Mucosa of descending colon (tissue), 3 donors: Measurements from ENCODE around the gene RUVBL2. TPM values are rescaled to one million over a fixed set of nuclear protein-coding genes. Genes with fewer than 3 reads are reported as not detected.
A peak's percentile ranks its signal among the peaks of the same experiment; 100 is the strongest.

Source experiments
- ATAC-seq: fragments of 200-7000 bp; cut with Tn5 transposase; one replicate; pipeline ENCODE4 v1.9.1; 2020; ENCODE audit warnings: mild to moderate bottlenecking, moderate library complexity
- DNase-seq, 3 donors: peaks; one replicate each; pipeline ENCODE4 v3.0.0-alpha.2; 2020
- H3K36me3 ChIP-seq: fragments of 200-600 bp; one replicate; pipeline ENCODE4 v1.8.0; 2021; ENCODE audit warnings: low read depth, mild to moderate bottlenecking
- H3K4me1 ChIP-seq: fragments of 200-600 bp; one replicate; pipeline ENCODE4 v1.8.0; 2021; ENCODE audit warnings: low read depth, mild to moderate bottlenecking
- H3K4me3 ChIP-seq: fragments of 200-600 bp; one replicate; pipeline ENCODE4 v1.8.0; 2021; ENCODE audit warnings: mild to moderate bottlenecking
- H3K9me3 ChIP-seq: fragments of 200-600 bp; one replicate; pipeline ENCODE4 v1.8.0; 2021; ENCODE audit warnings: mild to moderate bottlenecking
- CTCF ChIP-seq: fragments of 200-600 bp; IDR thresholded peaks from one replicate; pipeline ENCODE4 v1.8.0; 2022; ENCODE audit warnings: antibody characterized with exemption, mild to moderate bottlenecking
- intact Hi-C, 2 donors: fragments of 100-400 bp; cut with DNase I in 1 of 2; cut with micrococcal nuclease in 1 of 2; formaldehyde crosslinking; loops; one replicate each; pipeline versions ENCODE4 v1.11.0 to v1.11.1; 2022; cut with DNase I, micrococcal nuclease
- microRNA-seq: library from miRNA; unstranded; fragments of <30 nt; microRNA quantifications from one replicate; pipeline ENCODE4, GENCODE V29; 2019
- total RNA-seq, 3 donors: library from RNA; stranded (reverse); fragmentation: NEBNext Ultra II Directional in 2 of 3; extraction: Animal tissue kit (Norgen Biotek cat#: 25700) in 2 of 3; gene quantifications; one replicate each; pipeline versions ENCODE4 v1.2.1 to v1.2.4, GENCODE V29; 2021 to 2023
- donor health status: DM: no; HTN: no; CAD: no; lungs with moderate emphysema.
- donor health status: DM: no; HTN: no; CAD: no.
- donor health status: DM: no; HTN: yes; CAD: no.

The RUVBL2 gene
- total RNA-seq, 3 donors from 2014 or later: 47.4 to 68.8 (median 57.3) TPM

- no peak for TF ChIP-seq CTCF
- H3K4me3 ChIP-seq: no peak overlapping the region
- ATAC-seq: no peak
- intact Hi-C loops: no loop called here
- H3K36me3 ChIP-seq: no peaks in the 10 kb centered on the region
- DNase-seq: no peak
- no peaks in the 10 kb centered on the region for H3K9me3 ChIP-seq
- peaks cover 18% of the 10 kb centered on the region for H3K4me1 ChIP-seq
Measured at GRCh38 chr19:49061445-49061844, 67.8 kb downstream of the RUVBL2 start.

GRCh38 chr19:49064029-49064629 is 70.4 kb downstream of the RUVBL2 start:
- Histone ChIP-seq H3K4me1 (peaks cover 5% of the 10 kb centered on the region), H3K36me3 (no peaks in the 10 kb centered on the region), H3K4me3 (no peak overlapping the region), H3K9me3 (no peaks in the 10 kb centered on the region)
- intact Hi-C loops: no loop called here
- TF ChIP-seq CTCF: no peak
- DNase-seq: no peak
- peak; percentile 23 for ATAC-seq

- intact Hi-C loops: no loop called here
- H3K4me3 ChIP-seq: no peak within 1 kb of the TSS
- peaks cover 5% of the 10 kb centered on the region for H3K4me1 ChIP-seq
- ATAC-seq (peak; percentile 66), DNase-seq (peak in 1 of 3 donors; percentile 49)
- no peaks in the 10 kb centered on the region for H3K36me3 ChIP-seq
- TF ChIP-seq CTCF: no peak
- no peaks in the 10 kb centered on the region for H3K9me3 ChIP-seq
Measured at GRCh38 chr19:49064768-49065611, 71.3 kb downstream of the RUVBL2 start, which contains the start of gene NTF4. NTF4 (minus strand) TSS chr19:49064818; CDS start chr19:49061997, 2,821 bp downstream.

Small RNAs within 50 kb of the gene (microRNA-seq; reads per million reads assigned to microRNA genes)
- gene MIR6798: not detected

Other genes starting within 250 kb of the RUVBL2 start
- gene IZUMO1, start 247.0 kb upstream of the RUVBL2 start, total RNA-seq: not detected
- 1 to 10 TPM in 1 of 3 donors, under 1 TPM in 2; 0.17 to 1.5 (median 0.72) TPM for gene FUT1, start 241.2 kb upstream of the RUVBL2 start, total RNA-seq
- gene FGF21, start 238.4 kb upstream of the RUVBL2 start, total RNA-seq: not detected
- 10 to 100 TPM; 46.6 to 82.6 (median 57.4) TPM for gene BCAT2, start 182.9 kb upstream of the RUVBL2 start, total RNA-seq
- gene HSD17B14, start 157.4 kb upstream of the RUVBL2 start, total RNA-seq: 10 to 100 TPM in 1 of 3 donors, 1 to 10 TPM in 2; 2.4 to 10.1 (median 2.4) TPM
- gene PLEKHA4, start 125.3 kb upstream of the RUVBL2 start, total RNA-seq: 10 to 100 TPM in 2 of 3 donors, 1 to 10 TPM in 1; 4.6 to 30.2 (median 21.5) TPM
- gene PPP1R15A, start 121.5 kb upstream of the RUVBL2 start, total RNA-seq: 10 to 100 TPM; 31.8 to 47.7 (median 44.6) TPM
- gene TULP2, start 95.1 kb upstream of the RUVBL2 start, total RNA-seq: under 1 TPM in 1 of 3 donors, not detected in 2; 0.32 TPM
- 100 to 1,000 TPM; 171 to 219 (median 205) TPM for gene NUCB1, start 93.6 kb upstream of the RUVBL2 start, total RNA-seq
- under 1 TPM in 1 of 3 donors, not detected in 2; 0.52 TPM for gene DHDH, start 60.2 kb upstream of the RUVBL2 start, total RNA-seq
- 100 to 1,000 TPM in 2 of 3 donors, 10 to 100 TPM in 1; 90.2 to 128 (median 125) TPM for gene BAX, start 39.0 kb upstream of the RUVBL2 start, total RNA-seq
- 1,000 to 10,000 TPM; 1,659 to 1,792 (median 1,691) TPM for gene FTL, start 28.6 kb upstream of the RUVBL2 start, total RNA-seq
- gene GYS1, start 578 bp upstream of the RUVBL2 start, total RNA-seq: 10 to 100 TPM; 40.1 to 49.3 (median 40.2) TPM
- under 1 TPM in 1 of 3 donors, not detected in 2; 0.65 TPM for gene LHB, start 23.2 kb downstream of the RUVBL2 start, total RNA-seq
- not detected for gene CGB3, start 30.4 kb downstream of the RUVBL2 start, total RNA-seq
- gene CGB2, start 38.0 kb downstream of the RUVBL2 start, total RNA-seq: not detected
- gene CGB1, start 43.0 kb downstream of the RUVBL2 start, total RNA-seq: not detected
- not detected for gene CGB5, start 50.0 kb downstream of the RUVBL2 start, total RNA-seq
- not detected for gene CGB8, start 55.2 kb downstream of the RUVBL2 start, total RNA-seq
- gene CGB7, start 63.9 kb downstream of the RUVBL2 start, total RNA-seq: not detected
- gene NTF4, start 70.9 kb downstream of the RUVBL2 start, total RNA-seq: not detected
- gene KCNA7, start 78.8 kb downstream of the RUVBL2 start, total RNA-seq: not detected
- 100 to 1,000 TPM; 136 to 257 (median 200) TPM for gene SNRNP70, start 91.6 kb downstream of the RUVBL2 start, total RNA-seq
- 10 to 100 TPM in 2 of 3 donors, 1 to 10 TPM in 1; 7.2 to 20.4 (median 11.7) TPM for gene LIN7B, start 120.5 kb downstream of the RUVBL2 start, total RNA-seq
- 1 to 10 TPM; 1.8 to 3.2 (median 2.1) TPM for gene C19orf73, start 125.3 kb downstream of the RUVBL2 start, total RNA-seq
- 10 to 100 TPM; 15.1 to 21.4 (median 19.6) TPM for gene PPFIA3, start 125.7 kb downstream of the RUVBL2 start, total RNA-seq
- gene HRC, start 161.5 kb downstream of the RUVBL2 start, total RNA-seq: 1 to 10 TPM in 2 of 3 donors, under 1 TPM in 1; 0.73 to 1.9 (median 1.2) TPM
- 100 to 1,000 TPM; 182 to 398 (median 274) TPM for gene TRPM4, start 163.9 kb downstream of the RUVBL2 start, total RNA-seq